Right renal cortex interstitium (tissue), 3 donors: Measurements from ENCODE around the gene SELENOM. TPM values are rescaled to one million over a fixed set of nuclear protein-coding genes. Genes with fewer than 3 reads are reported as not detected.
"Not testable (repeated sequence)": the region's sequence is repeated elsewhere in the genome, so short reads cannot be mapped to it uniquely, and the experiment has no call there.

Experiments used
- DNase-seq, 3 donors: peaks; one replicate each; pipeline ENCODE4 v3.0.0-alpha.2; 2013; ENCODE audit warnings: low read depth in 3 of 3, low spot score in 2 of 3
- polyA plus RNA-seq, 3 donors: library from polyadenylated mRNA; unstranded; fragments of 120-200 nt; gene quantifications; one replicate each; pipeline ENCODE4 v1.2.1, GENCODE V29; 2013; ENCODE audit not compliant: insufficient read length in 3 of 3

Gene SELENOM
- polyA plus RNA-seq, 3 donors = 6.6 to 8.0 (median 7.6) TPM

DNA sequence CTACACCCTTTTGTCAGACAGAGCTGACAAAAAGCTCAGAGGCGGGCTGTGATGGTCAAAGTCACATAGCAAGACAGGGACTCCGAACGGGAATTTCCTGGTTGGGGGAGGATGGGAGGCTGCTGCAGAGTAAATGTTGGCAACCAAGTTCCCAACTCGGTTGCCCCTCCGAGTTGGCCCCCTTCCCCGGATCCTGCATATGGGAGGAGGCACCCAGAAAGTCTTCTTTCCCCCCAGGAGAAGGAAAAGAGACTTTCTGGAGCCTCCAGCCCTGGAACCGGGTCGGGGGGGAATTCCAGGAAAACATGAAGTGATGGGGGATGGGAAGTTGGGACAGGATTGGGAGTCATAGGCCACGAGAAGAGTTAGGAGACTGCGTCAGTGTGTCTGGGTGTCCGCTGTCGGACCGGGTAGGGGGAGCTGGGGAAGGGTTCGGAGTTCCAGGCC lies 614 bp downstream of the SELENOM start:
- DNase-seq = no peak

DNA sequence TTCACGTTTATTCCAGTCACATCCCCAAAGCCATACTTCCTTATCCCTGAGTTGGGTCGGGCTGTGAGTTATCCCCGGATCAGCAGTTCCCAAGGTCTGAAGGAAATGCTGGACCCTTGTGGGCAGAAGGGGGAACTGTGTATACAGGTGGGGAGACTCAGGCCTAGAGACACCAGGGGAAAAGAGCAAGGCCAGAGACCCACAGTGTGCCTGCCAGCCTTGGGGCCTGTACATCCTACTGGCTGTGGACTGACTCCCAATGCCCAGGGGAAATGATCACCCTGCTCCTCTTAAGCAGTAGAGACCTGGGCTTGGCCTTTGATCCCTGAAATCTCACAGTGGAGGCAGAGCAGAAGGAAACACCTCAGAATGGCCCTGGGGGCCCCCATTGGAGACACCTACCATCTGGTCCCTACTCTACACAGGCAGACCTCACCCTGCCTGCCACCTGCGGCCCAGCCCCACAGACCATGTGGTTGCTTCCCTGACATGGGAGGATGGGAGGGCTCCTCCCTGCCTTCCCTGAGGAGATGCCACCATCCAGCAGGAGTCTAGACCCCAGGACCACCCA lies 1.3 kb downstream of the SELENOM start:
- DNase-seq = no peak

DNA sequence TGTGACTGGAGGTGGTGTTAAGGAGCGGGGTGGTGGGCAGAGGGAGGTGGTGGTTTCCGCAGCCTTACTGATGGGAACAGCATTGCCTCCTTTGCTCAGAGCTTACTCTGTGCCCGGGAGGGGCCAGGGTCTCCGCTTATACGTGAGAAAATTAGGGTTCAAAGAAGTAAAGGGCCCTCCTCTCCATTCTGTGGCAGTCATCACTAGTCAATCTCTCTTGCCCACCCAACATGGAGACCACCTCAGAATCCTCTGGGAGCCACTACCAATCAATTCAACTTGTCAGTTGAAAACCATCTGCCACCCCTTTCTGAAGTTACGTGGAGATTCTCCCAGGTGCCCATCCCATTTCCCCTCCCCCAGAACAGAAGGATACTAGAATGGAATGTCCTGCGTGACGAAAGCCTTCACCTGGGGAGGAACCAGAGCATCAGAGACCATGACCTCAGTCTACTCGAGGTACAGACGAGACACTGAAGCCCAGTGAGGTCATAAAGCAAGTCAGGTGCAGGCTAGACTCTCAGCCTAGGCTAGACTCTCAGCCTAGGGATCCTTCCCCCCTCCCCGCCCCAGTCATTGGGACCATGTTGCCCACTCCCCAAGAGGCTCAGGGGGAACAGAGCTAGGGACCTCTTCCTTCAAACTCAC lies 2.0 kb downstream of the SELENOM start:
- DNase-seq = no peak

DNA sequence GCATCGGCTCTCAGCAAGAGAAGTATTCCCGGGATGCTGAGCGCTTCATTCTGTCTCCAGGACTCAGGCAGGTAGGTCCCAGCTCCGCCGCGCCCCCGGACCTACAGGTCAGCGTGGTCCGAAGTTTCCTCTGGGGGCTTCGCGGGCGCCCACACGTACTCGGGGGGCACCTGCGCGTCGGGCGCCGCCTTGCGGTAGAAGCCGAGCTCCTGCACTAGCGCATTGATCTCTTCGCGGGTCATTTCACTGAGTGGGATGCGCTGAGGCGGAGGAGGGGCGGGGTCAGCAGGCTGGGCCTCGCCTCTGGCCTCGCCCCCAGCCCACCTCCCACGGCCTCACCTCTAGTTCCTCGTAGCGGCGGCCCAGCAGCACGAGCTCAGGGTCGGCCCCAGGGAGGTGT lies 2.5 kb downstream of the SELENOM start:
- no peak for DNase-seq

DNA sequence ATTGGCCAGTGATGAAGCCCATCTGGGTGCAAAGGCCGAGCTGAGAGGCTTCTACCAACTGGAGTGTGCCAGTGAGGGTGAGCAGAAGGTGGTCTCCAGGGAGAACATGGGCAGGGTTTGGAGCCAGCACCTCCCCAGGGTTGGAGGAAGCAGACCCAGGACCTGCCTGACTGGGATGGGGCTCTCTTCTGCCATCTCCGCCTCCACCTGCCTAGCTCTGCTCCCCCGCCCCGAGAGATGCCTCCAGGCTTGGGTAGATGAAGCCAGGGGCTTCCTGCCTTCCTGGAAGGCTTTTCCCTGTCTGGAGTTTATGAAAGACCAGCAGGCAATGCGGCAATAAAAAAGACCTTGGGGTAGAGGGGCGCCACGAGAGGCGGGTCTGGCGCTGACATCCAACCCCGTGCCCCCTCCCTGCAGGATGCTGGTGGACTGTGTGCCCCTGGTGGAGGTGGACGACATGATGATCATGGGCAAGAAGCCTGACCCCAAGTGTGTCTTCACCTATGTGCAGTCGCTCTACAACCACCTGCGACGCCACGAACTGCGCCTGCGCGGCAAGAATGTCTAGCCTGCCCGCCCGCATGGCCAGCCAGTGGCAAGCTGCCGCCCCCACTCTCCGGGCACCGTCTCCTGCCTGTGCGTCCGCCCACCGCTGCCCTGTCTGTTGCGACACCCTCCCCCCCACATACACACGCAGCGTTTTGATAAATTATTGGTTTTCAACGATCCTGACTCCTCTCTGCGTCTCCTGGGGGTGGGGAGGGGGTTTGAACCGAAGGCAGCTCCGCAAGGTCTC lies 3.3 kb downstream of the SELENOM start:
- DNase-seq = no peak

DNA sequence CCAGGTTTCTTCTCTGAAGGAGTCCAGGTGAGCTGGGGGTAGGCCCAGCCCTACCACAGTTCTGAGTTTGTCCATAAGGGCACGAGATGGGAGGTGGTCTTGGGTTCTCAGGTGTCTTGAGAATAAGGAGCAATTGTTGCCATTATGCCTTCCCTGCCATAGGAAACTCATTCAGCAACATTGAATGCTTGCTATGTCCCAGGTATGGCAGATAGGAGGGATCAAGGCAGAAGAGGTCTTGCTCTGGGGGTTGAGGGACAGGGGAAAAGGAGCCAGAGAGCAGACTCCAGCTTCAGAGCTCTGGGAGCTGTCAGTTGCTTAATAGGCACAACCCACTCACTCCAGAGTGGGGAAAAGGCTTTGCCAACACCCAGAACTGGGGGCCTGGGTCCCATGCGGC lies 4.3 kb downstream of the SELENOM start:
- no peak for DNase-seq

DNA sequence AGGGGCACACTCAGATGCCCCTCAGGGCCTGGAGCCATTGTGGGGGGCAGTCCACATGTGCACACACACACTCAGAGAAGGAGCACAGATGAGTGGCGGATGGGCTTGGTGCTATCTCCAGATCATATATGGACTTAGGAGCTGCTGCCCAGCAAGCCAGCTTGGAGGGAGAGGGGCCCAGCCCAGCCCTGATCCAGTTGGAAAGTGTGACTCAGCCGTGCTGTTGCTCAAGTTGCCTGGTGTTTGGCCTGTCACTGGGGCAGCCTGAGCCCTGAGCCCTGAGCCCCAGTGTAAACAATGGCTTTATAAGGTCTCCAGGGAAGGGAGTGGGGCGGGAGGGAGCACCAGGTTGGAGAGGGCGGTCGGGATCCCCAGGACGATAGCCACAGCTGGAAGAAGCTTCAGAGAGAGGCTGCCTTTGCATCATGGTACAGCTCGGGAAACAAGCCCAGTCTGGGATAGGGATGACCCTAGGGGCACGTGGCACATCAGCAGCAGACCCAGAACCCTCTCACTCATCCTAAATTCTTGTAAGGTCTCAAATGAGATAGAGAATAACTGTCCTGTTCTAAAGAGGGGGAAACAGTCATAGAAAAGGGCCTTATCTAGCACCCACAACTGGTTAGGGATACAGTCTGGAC lies 4.8 kb downstream of the SELENOM start:
- DNase-seq = no peak

DNA sequence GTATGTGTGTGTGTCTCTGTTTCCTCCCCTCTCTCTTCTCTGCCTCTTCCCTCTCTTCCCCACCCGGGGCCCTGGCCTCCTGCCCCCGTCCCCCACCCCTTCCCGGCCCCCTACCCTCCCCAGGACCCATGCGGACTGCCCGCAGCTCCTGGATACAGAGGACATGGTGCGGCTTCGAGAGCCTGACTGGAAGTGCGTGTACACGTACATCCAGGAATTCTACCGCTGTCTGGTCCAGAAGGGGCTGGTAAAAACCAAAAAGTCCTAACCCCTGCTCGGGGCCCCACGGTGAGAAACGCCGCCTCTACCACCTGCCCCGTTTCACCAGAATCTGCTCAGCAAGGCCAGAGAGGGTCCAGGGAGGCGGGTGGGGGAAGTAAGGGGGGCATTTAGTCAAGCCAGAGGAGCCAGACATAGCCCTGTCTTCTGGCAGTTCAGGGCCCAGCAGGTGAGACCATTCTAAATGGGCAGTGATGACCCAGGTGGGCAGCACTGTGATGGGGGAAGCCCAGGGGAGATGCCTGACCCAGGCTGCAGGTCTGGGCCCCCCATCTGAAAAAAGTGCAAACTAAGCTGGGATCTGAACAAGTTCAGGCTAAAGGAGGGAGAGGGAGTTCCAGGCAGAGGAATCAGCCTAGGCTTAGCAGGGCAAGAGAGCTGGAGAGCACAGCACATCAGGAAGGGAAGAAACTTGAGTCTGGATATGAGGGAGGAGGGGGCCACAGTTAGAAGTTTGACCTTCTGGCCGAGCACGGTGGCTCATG lies 6.4 kb downstream of the SELENOM start:
- DNase-seq = no peak

DNA sequence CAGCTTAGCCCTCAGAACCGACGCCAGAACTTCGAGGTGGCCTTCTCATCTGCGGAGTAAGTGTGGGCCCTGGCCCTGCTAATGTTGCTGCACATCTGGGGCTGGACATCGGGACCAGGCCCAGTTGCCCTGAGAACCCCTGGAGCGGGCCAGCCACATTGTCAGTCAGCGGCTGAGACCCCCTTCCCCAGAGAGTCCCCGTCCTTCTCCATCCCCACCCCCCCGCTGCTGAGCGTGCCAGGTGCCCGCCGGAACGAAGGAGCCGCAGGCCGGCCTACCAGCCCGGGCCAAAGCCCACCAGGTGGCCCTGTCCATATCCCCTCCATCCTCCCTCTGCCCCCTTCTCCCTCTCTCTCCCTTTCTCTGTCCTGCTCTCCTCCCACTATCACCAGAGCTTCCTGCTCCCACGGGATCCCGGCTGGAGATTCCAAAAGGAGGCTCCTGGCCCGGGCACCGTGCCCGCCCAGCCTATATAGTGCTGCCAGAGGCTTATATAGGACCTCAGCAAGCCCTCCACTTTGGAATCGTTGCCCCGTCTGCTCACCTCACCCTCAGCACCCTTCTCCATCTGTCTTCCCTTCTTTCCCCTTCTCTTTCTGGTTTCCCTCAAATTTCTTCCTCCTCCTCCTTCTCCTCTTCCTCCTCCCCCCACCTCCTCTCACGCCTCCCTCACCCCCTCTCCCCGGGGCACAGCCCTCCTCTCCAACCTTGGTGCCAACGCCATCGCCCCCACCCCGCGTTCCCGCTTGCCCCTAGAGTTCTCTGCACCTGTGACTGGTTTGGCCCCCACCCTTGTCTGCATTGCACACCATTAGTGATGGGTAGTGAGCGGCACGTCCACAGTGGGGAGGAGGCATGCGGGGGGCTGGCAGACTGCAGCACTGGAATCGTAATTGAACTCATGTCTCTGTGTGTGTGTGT lies 7.3 kb downstream of the SELENOM start:
- DNase-seq = no peak

DNA sequence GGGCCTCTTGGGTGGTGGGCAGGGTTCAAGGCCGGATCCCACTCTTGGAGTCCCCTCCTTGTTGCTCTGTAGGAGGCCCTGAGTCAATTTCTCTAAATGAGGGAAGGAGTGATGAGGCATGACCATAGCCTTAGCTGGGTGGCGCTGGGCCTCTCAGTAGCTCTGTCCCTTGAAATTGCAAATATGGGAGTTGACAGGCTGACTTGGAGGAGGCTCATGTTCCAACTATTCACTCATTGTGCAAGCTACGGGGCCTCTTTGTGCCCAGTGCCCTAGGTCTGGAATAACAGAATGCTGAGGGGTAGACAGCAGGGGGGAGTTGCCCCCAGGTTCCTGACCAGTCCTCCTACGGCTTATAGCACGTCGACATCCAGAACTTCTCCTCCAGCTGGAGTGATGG lies 8.0 kb downstream of the SELENOM start:
- no peak for DNase-seq

DNA sequence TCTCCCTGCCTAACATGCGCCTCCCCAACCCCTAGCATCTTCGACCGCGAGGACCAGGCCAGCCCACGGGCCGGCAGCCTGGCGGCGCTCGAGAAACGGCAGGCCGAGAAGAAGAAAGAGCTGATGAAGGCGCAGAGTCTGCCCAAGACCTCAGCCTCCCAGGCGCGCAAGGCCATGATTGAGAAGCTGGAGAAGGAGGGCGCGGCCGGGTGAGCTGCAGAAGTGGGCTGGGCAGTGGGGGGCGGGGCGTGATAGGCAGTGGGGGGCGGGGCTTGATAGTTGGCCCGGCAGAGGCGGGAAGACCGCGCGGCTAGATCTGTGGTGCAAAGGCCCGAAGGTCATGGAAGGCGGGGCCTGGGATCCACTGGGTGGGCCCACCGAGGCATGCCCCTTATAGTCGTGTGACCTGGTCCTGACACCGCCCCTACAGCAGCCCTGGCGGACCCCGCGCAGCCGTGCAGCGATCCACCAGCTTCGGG lies 8.7 kb downstream of the SELENOM start:
- no peak for DNase-seq

DNA sequence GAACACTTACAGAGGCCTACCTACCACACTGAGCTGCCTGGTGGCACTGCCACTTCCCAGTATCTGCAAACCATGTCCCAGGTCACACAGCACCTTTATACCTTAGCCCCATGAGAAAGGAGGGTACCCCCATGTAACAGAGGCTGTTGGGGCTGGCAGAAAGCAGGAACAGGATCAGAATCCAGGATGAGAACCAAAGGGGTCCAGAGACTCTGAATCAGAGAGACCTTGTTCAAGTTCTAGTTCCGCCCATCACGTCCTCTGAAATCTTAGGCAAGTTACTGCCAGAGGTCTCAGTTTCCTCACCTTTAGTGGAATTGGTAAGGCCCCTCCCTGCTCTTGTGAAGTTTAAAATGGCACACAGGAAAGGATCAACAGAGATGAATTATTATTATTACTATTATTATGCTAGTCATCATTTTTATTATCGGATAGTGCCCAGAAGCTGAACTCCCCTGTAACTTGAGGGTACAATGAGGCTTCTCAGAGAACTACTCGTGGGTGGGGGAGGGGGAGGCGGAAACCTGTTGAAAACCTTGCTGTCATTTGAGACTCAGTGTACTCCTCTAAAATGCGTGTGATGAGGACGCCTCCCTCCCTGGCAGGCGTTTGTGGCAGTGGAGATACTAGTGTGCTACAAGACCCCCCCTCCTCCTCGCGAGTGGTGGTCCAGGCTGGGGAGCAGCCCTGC lies 9.3 kb downstream of the SELENOM start:
- no peak for DNase-seq

DNA sequence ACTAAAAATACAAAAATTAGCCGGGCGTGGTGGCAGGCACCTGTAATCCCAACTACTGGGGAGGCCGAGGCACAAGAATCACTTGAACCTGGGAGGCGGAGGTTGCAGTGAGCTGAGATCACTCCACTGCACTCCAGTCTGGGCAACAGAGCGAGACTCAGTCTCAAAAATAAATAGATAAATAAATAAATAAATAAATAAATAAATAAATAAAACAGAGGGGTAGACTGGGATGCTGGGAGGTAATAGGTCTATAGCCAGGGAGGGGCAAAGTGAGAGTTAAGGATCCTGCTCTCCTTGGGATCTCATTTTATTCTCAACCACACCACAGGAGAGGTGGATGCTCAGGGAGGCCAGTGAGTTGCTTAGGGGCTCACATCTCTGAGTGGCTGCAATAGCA lies 9.8 kb downstream of the SELENOM start:
- not testable (repeated sequence) for DNase-seq

DNA sequence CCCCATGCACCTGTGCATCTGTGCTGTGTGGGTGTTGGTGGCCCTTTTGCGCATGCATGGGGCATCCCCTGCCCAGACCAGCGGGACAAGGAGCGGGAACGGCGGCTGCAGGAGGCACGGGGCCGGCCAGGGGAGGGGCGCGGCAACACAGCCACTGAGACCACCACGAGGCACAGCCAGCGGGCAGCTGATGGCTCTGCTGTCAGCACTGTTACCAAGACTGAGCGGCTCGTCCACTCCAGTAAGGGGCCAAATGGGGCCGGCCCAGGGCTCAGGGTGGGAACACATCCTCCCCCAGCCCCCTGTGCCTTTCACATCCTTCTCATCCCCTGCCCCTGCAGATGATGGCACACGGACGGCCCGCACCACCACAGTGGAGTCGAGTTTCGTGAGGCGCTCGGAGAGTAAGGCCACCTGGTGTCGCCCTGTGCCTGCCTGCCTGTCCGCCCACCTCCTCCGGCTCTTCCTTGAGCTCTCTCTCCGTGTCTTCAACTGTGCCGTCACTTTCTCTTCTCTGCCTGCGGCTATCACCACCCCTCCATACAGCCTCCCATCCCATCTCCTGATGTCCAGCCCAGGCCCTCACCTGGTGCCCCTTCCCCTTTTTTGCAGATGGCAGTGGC lies 10.6 kb downstream of the SELENOM start:
- DNase-seq = no peak

DNA sequence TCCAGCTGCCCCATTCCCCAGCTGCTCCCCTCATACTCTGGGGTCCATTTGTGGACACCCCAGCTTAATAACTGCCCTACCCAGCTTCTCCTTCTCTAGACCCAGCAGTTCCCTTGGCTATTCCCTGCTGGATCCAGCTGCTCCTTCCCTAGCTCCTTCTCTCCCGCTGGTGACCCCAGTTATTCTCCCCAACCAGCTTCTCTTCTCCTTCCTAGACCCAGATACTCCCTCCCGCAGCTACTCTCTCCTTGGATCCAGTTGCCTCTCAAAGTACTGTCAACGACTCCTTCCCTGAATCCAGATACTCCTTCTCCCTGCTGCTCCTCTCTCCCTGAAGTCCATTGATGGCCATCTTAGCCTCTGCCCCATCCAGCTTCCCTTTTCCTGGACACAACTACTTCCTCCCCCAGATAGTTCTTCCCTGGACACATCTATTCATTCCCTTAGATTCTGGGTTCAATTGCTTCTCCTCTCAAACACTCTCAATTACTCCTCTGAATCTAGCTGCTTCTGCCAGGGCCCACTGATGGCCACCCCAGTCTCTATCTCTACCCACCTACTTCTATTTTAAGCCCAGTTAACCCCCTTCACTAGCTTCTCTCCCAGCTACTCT lies 11.6 kb downstream of the SELENOM start:
- no peak for DNase-seq

DNA sequence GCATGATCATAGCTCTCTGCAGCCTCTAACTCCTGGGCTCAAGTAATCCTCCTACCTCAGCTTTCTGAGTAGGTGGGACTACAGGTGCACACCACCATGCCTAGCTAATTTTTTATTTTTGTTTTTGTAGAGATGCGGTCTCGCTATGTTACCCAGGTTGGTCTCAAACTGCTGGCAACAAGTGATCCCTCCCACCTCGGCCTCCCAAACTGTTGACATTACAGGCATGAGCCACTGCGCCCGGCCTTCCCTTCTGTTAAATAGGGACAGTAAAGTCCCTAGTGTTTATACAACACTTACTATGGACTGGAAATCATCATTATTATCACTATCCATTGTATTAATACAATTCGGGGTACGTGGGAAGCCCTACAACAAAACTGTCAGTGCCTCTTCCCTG lies 12.6 kb downstream of the SELENOM start:
- no peak for DNase-seq

DNA sequence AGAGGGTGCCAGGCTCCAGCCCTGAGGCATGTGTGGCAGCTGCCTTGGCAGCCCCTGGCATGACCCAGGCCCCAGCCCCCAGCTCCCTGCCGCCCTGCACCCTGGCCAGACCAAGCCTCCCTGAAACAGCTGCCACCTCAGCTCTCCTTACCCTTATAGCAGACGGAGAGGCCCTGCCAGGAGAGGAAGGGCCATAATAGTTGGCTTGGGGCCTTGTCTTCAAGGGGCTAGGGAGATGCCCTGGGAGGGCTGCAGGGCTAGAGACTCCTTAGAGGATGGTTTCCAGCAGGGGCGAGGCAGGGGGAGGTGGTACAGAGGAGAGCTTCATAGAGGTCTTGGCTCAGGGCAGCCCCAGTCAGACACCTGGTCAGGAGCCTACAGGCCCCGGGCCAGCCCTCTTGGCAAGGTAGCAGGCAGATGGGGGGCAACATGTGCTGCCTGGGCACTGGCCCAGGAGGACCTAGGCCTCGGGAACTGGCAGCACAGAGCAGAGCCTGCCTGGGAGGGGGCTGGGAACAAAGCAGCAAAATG lies 13.3 kb downstream of the SELENOM start:
- no peak for DNase-seq
